ENCODE measurements around the gene PAIP2.
"Not testable (repeated sequence)": the region's sequence is repeated elsewhere in the genome, so short reads cannot be mapped to it uniquely, and the experiment has no call there.

The PAIP2 gene

DNA sequence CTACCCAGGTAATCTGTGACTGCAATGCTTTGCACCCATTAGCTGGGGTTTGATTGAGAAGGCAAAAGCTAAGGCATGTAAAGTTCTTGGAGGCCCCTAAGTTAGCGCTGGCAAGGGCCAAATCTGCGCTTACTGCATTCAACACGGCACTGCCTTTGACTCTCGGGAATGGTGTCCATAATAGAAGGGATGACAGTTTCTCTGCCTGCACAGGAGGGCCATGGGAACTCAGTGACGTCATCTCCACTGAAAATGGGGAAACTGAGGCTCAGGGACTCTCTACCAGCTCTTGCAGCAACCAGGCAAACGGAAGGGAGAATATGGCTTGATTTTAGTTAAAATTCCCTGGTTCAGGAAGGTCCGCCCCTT is 61.7 kb downstream of the PAIP2 start:
- no peaks in the 10 kb centered on the region for H3K27me3 ChIP-seq (ENCODE audit: control insufficient read depth, insufficient read depth, low read length)
- H3K27ac ChIP-seq (ENCODE audit: low read depth, low read length) = peak overlapping the region; percentile 89
- peak overlapping the region; percentile 21 for H3K9ac ChIP-seq (ENCODE audit: low read length)
- H3K36me3 ChIP-seq (ENCODE audit: control insufficient read depth, insufficient read depth, low read length) = peaks cover 2% of the 10 kb centered on the region
- H3K4me1 ChIP-seq (ENCODE audit: control insufficient read depth, insufficient read depth, low read length) = peaks cover 3% of the 10 kb centered on the region
- peak overlapping the region; percentile 65 for H3K4me3 ChIP-seq (ENCODE audit: low read length)

DNA sequence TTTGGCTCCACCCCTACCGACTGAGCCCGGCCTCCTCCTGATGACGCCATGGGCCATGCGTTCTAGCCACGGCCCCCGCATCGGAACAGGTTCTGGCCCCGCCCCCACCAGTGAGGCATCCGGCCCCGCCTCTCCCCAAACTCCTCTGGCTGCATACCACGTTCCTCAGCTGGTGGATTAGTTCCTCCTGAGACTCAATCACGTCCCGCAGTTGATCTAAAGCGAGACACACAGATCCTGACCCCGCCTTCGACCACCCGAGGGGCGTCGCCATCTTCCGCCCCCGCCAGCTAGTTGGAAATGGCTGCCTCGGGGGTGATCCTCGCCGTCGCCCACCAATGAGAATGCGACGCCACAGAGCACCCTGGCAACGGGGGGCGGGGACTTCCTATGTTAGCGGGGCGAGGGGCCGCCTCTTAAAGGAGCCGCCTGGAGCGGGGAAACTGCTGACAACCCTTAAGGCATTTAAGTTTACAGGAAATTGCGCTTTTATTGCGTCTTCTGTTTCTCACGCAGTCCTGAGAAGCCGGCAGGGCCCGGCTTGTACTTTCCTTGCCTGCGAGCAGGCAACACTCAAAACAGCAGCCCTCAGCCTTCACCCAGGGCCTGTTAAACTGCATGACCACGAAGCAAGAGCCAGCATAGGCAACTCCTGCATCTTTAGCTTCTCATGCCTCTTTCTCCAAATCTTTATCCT is 62.3 kb downstream of the PAIP2 start, which contains the start of gene SPATA24:
TSS of gene SPATA24 (minus strand) at position 303 of the 697 bp plus-strand sequence. CDS start at position 274, 29 bp downstream.
- Histone ChIP-seq H3K4me1 (ENCODE audit: control insufficient read depth, insufficient read depth, low read length) (peaks cover 3% of the 10 kb centered on the region), H3K27ac (ENCODE audit: low read depth, low read length) (peak within 1 kb of the TSS; percentile 89), H3K36me3 (ENCODE audit: control insufficient read depth, insufficient read depth, low read length) (peaks cover 2% of the 10 kb centered on the region), H3K27me3 (ENCODE audit: control insufficient read depth, insufficient read depth, low read length) (no peaks in the 10 kb centered on the region), H3K4me3 (ENCODE audit: low read length) (peak within 1 kb of the TSS; percentile 65), H3K9ac (ENCODE audit: low read length) (peak within 1 kb of the TSS; percentile 21)

DNA sequence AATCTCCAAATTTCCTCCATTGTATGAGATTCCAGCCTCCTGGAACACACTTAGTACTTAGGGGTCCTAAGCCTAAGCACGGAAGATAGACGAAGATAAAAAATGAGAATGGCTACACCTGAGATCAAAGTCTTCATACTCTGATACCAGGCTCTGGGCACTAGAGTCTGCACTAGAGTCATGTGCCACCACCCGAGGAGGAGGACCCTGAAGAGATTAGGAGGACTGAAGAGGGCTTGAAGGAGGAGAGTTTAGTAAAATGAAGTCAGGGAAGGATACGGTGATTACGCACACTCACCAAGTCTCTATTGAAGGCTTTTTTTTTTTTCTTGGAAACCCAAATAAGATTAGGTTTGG is 62.8 kb downstream of the PAIP2 start:
- Histone ChIP-seq H3K9ac (ENCODE audit: low read length) (peak overlapping the region; percentile 19), H3K4me1 (ENCODE audit: control insufficient read depth, insufficient read depth, low read length) (peaks cover 3% of the 10 kb centered on the region), H3K27me3 (ENCODE audit: control insufficient read depth, insufficient read depth, low read length) (no peaks in the 10 kb centered on the region), H3K27ac (ENCODE audit: low read depth, low read length) (peak overlapping the region; percentile 89), H3K4me3 (ENCODE audit: low read length) (peak overlapping the region; percentile 60), H3K36me3 (ENCODE audit: control insufficient read depth, insufficient read depth, low read length) (peaks cover 2% of the 10 kb centered on the region)

DNA sequence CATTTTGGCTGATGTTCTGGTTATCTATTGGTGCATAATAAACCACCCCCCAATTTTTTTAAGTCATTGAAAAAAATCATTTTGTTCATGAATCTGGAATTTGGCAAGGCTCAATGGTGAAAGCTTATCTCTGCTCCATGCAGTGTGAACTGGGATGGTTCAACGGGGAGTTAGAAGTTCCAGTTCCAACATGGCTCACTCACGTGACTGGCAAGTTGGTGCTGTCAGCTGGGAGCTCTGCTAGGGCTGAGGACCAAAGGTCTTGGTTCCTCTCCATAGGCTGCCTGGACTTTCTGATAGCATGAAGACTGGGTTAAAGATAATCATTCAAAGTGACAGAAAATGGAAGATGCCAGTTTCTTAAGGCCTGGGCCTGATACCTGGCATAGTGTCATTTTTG is 65.3 kb downstream of the PAIP2 start:
- H3K9ac ChIP-seq (ENCODE audit: low read length) = no peak overlapping the region
- no peak overlapping the region for H3K27ac ChIP-seq (ENCODE audit: low read depth, low read length)
- H3K4me3 ChIP-seq (ENCODE audit: low read length) = no peak overlapping the region

DNA sequence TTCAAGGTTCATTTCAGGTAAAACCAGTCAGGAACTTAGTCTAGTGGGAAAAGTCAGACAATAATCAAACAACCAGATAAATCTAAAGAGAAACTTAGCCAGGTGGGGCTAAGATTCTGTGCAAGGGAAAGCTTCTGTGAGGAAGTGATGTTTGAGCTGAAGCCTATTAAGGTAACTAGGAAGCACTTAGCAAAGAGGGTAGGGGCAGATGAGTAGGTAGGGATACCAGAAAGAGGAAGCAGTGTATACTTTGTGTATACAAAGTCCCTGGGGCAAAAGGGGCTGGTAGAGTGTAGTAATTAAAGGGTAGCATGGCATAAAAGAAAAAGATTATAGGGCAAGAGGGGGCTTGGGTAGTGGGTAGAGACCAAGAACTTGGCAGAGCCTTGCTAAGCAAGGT is 65.9 kb downstream of the PAIP2 start:
- H3K36me3 ChIP-seq (ENCODE audit: control insufficient read depth, insufficient read depth, low read length) = no peaks in the 10 kb centered on the region
- H3K4me3 ChIP-seq (ENCODE audit: low read length) = no peak overlapping the region
- no peak overlapping the region for H3K9ac ChIP-seq (ENCODE audit: low read length)
- H3K27ac ChIP-seq (ENCODE audit: low read depth, low read length) = no peak overlapping the region
- H3K4me1 ChIP-seq (ENCODE audit: control insufficient read depth, insufficient read depth, low read length) = peaks cover 21% of the 10 kb centered on the region
- H3K27me3 ChIP-seq (ENCODE audit: control insufficient read depth, insufficient read depth, low read length) = no peaks in the 10 kb centered on the region

More for the DNA sequence above, 65.3 kb downstream of the PAIP2 start:
- Histone ChIP-seq H3K4me1 (ENCODE audit: control insufficient read depth, insufficient read depth, low read length) (peaks cover 21% of the 10 kb centered on the region), H3K27me3 (ENCODE audit: control insufficient read depth, insufficient read depth, low read length) (no peaks in the 10 kb centered on the region), H3K36me3 (ENCODE audit: control insufficient read depth, insufficient read depth, low read length) (no peaks in the 10 kb centered on the region)

DNA sequence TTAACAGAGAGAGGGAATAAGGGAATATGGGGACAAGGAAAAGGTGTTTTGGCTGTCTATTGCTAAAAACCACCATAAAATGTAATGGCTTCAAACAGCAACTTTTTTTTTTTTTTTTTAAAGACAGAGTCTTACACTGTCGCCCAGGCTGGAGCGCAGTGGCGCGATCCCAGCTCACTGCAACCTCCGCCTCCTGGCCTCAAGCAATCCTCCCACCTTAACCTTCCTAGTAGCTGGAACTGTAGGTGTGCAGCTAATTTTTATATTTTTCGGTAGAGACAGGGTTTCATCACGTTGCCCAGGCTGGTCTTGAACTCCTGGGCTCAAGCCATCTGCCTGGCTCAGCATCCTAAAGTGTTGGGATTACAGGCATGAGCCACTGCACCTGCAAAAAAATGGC is 66.5 kb downstream of the PAIP2 start:
- Histone ChIP-seq H3K4me1 (ENCODE audit: control insufficient read depth, insufficient read depth, low read length) (peaks cover 21% of the 10 kb centered on the region), H3K36me3 (ENCODE audit: control insufficient read depth, insufficient read depth, low read length) (no peaks in the 10 kb centered on the region), H3K27ac (ENCODE audit: low read depth, low read length) (no peak overlapping the region), H3K27me3 (ENCODE audit: control insufficient read depth, insufficient read depth, low read length) (no peaks in the 10 kb centered on the region), H3K9ac (ENCODE audit: low read length) (no peak overlapping the region), H3K4me3 (ENCODE audit: low read length) (no peak overlapping the region)

DNA sequence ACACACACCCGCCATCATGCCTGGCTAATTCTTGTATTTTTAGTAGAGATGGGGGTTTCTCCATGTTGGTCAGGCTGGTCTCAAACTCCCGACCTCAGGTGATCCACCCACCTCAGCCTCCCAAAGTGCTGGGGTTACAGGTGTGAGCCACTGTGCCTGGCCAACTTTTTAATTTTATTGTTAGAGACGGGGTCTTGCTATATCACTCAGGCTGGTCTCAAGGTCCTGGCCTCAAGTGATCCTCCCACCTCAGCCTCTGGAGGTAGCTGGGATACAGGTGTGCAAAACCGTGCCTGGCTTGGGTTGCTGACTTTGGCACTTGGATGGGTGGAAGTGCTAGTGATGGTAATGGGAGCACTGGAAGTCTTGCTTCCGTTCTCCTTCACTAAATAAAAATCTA is 67.5 kb downstream of the PAIP2 start:
- H3K27me3 ChIP-seq (ENCODE audit: control insufficient read depth, insufficient read depth, low read length); H3K4me3 ChIP-seq (ENCODE audit: low read length); H3K27ac ChIP-seq (ENCODE audit: low read depth, low read length); H3K9ac ChIP-seq (ENCODE audit: low read length); H3K36me3 ChIP-seq (ENCODE audit: control insufficient read depth, insufficient read depth, low read length): not testable (repeated sequence)
- H3K4me1 ChIP-seq (ENCODE audit: control insufficient read depth, insufficient read depth, low read length) = peaks cover 21% of the 10 kb centered on the region

DNA sequence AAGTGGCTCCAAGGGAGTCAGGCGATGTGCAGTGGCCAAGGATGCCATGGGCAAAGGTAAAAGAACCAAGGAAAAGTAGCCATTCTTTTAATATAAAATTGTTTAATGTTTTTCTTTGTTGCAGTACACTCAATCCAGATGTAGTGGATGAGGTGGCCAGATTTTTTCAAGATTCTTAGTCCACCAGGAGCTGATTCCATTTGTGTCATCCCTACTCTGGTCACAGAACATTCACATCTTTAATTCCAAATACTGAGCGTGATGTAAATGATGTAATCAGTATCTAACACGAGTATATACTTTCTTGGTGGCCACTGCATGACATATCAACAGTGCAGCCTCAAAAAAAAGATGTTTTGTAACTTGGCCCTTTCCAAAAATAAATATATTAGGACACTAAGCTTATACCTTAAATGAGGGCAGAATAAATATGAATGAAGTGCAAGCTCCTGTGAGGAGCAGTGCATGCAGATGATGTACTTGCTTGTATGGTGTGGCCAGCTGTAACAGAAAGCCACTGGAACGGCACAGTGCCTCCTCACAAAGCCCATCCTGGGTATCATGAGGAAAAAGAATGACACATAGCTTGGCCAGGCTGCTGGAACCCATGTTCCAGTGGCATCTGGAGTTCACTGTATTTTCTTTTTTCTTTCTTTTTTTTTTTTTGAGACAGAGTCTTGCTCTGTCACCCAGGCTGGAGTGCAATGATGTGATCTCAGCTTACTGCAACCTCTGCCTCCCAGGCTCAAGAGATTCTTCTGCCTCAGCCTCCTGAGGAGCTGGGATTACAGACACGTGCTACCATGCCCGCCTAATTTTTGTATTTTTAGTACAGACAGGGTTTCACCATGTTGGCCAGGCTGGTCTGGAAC is 68.7 kb downstream of the PAIP2 start:
- Histone ChIP-seq H3K27ac (ENCODE audit: low read depth, low read length) (no peak overlapping the region), H3K27me3 (ENCODE audit: control insufficient read depth, insufficient read depth, low read length) (no peaks in the 10 kb centered on the region), H3K4me3 (ENCODE audit: low read length) (no peak overlapping the region), H3K36me3 (ENCODE audit: control insufficient read depth, insufficient read depth, low read length) (no peaks in the 10 kb centered on the region), H3K9ac (ENCODE audit: low read length) (no peak overlapping the region), H3K4me1 (ENCODE audit: control insufficient read depth, insufficient read depth, low read length) (peaks cover 26% of the 10 kb centered on the region)

DNA sequence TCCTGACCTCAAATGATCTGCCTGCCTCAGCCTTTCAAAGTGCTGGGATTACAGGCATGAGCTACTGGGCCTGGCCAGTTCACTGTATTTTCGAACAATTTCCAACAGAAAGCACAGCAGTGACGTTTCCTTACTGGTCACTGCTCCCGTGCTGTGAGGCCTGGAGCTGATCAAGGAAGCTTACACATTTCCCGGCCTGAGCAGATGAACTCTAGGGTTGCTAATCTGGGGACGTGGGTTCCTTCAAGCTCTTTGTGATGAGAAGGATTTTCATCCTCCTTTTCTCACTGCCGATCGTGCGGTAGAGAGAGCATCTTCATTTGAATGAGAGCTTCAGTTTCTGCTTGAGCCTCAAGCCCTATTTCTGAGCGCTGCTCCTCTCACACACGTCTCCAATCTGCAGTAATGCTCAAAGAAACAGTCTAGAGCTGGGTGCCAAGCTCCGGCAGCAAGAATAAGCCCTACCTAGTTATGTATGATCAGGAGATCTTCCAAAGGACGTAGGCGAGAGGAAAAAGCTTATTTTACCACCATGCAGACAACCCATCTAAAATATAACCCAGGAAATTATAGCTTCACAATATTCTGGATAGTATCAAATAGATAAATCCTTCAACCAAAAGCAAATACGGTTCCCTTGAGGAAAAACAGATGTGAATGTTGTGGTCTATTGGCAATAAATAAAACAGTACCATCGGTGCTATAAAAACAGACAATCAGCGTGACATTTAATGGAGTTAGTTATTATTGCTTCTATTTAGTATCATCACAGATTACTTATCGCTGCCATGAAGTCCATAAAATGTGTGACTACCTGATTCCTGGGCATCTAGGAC is 69.6 kb downstream of the PAIP2 start:
- H3K36me3 ChIP-seq (ENCODE audit: control insufficient read depth, insufficient read depth, low read length) = no peaks in the 10 kb centered on the region
- peak overlapping the region; percentile 62 for H3K27ac ChIP-seq (ENCODE audit: low read depth, low read length)
- peaks cover 34% of the 10 kb centered on the region for H3K4me1 ChIP-seq (ENCODE audit: control insufficient read depth, insufficient read depth, low read length)
- H3K27me3 ChIP-seq (ENCODE audit: control insufficient read depth, insufficient read depth, low read length) = no peaks in the 10 kb centered on the region
- no peak overlapping the region for H3K9ac ChIP-seq (ENCODE audit: low read length)
- H3K4me3 ChIP-seq (ENCODE audit: low read length) = no peak overlapping the region

DNA sequence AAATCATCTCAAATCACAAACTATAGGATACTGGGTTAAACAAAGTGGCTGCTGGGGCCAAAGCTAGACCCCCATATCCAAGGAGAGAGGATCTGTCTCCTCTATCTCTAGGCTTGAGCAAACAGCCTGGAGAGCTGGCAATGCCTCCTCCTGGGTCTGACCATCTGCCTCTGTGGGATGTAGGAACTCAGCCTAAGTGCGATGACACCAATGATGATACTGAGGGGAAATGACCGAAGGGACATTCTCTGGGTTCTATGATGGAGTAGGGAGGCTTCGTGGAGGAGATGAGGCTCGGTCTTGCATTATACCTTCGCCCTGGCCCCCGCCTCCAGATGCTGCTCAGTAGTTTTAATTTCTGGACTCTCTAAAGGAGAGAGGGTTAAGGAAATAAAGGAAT is 71.5 kb downstream of the PAIP2 start:
- Histone ChIP-seq H3K9ac (ENCODE audit: low read length) (no peak overlapping the region), H3K4me3 (ENCODE audit: low read length) (no peak overlapping the region), H3K4me1 (ENCODE audit: control insufficient read depth, insufficient read depth, low read length) (peaks cover 41% of the 10 kb centered on the region), H3K36me3 (ENCODE audit: control insufficient read depth, insufficient read depth, low read length) (peaks cover 2% of the 10 kb centered on the region), H3K27ac (ENCODE audit: low read depth, low read length) (no peak overlapping the region), H3K27me3 (ENCODE audit: control insufficient read depth, insufficient read depth, low read length) (no peaks in the 10 kb centered on the region)

DNA sequence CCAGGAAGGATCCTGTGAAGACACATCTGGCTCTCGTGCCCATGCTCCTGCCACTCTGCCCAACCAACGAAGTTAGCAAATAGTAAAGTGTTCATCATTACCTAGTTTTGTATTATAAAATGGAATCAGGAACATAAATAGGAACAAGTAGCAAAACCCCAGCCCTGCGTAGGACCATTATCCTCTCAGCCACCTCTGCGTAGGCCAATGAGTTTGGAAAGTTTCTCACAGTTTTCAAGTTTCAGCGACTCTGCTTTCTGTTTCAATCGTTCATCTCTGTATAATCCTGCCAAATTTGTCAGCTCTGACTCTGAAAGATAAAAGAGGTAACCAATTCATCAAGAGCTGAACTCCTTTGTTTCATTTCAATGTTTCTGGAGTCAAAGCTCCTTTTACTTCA is 72.3 kb downstream of the PAIP2 start:
- H3K27me3 ChIP-seq (ENCODE audit: control insufficient read depth, insufficient read depth, low read length) = no peaks in the 10 kb centered on the region
- peaks cover 2% of the 10 kb centered on the region for H3K36me3 ChIP-seq (ENCODE audit: control insufficient read depth, insufficient read depth, low read length)
- no peak overlapping the region for H3K9ac ChIP-seq (ENCODE audit: low read length)
- H3K4me1 ChIP-seq (ENCODE audit: control insufficient read depth, insufficient read depth, low read length) = peaks cover 41% of the 10 kb centered on the region
- no peak overlapping the region for H3K27ac ChIP-seq (ENCODE audit: low read depth, low read length)
- no peak overlapping the region for H3K4me3 ChIP-seq (ENCODE audit: low read length)

DNA sequence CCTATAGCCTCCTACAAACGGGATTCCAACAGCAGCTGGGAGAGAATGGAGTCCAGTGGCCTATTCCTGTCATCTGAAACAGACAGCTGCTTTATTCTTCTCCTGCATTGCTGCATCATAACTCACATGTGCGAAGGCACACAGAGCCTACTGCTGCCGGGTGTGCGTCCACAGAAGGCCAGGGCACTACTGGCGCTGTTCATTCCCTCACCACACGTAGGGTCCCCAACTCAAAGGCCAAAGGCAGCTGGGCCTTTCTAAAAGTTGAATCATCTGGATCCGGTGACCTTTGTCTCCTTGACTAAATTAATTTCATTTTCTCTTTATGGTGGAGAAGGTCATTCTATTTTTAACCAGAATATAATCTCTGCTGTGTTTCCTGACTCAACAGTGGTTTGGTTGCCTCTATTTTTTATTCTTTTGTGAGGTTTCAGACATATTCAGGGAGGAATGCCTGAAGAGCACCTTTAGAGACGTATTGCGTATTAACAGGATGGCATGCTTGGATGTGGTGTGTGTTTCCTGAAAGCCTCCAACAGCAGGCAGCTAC is 73.0 kb downstream of the PAIP2 start:
- peaks cover 40% of the 10 kb centered on the region for H3K4me1 ChIP-seq (ENCODE audit: control insufficient read depth, insufficient read depth, low read length)
- peaks cover 7% of the 10 kb centered on the region for H3K36me3 ChIP-seq (ENCODE audit: control insufficient read depth, insufficient read depth, low read length)
- peak overlapping the region; percentile 44 for H3K27ac ChIP-seq (ENCODE audit: low read depth, low read length)
- H3K4me3 ChIP-seq (ENCODE audit: low read length) = peak overlapping the region; percentile 22
- H3K27me3 ChIP-seq (ENCODE audit: control insufficient read depth, insufficient read depth, low read length) = no peaks in the 10 kb centered on the region
- H3K9ac ChIP-seq (ENCODE audit: low read length) = no peak overlapping the region
